ENCODE results near the gene MTERF1. TPM values are rescaled to one million over a fixed set of nuclear protein-coding genes. Genes with fewer than 3 reads are reported as not detected.

The MTERF1 gene
- total and polyA plus RNA-seq, 9 of the 15 experiments (the other 6 are each of a cell fraction or from before 2014, with no cell fraction given): 15.7 to 49.2 (median 29.1) TPM

GRCh38 chr7:91847876-91848588 lies 32.5 kb downstream of the MTERF1 start:
- Histone ChIP-seq H2AFZ (ENCODE audit: low read depth, low read length) (no peak overlapping the region), H3K27me3 (ENCODE audit: control insufficient read depth in 2 of 2, insufficient read depth in 2 of 2, low read length in 2 of 2) (no peaks in the 10 kb centered on the region), H3K4me2 (ENCODE audit: insufficient read depth, low read length) (no peak overlapping the region), H4K20me1 (replicated peaks; ENCODE audit: control insufficient read depth, insufficient read depth, low read length) (no peaks in the 10 kb centered on the region), H3K9ac (ENCODE audit: insufficient read depth in 1 of 2, low read depth in 2 of 2, low read length in 2 of 2) (no peak overlapping the region), H3K4me3 (no peak overlapping the region), H3K9me1 (ENCODE audit: control insufficient read depth, insufficient read depth, low read length) (no peaks in the 10 kb centered on the region), H3K9me3 (replicated peaks; ENCODE audit: control insufficient read depth, insufficient read depth, low read depth, low read length) (no peaks in the 10 kb centered on the region), H3K36me3 (ENCODE audit: control insufficient read depth, insufficient read depth, low read length) (no peaks in the 10 kb centered on the region), H3K27ac (ENCODE audit: extremely low read depth, low read depth, low read length) (no peak overlapping the region), H3K79me2 (ENCODE audit: control insufficient read depth, insufficient read depth, low read length) (no peaks in the 10 kb centered on the region), H3K4me1 (replicated peaks in 1 of 2; ENCODE audit: control insufficient read depth in 2 of 2, insufficient read depth in 2 of 2, low read length in 2 of 2) (no peaks in the 10 kb centered on the region)
- intact Hi-C loops (cut with micrococcal nuclease): no loop called here
- DNase-seq (ENCODE audit: extremely low read depth in 1 of 4, low spot score in 3 of 4) (no peak), FAIRE-seq (no peak), ATAC-seq (0 out of 3 replicates have a peak, but pooled peaks have one; percentile 21)
- POLR2A ChIA-PET: no interaction called here
- WGBS (ENCODE audit: insufficient coverage, low coverage, missing lambda C conversion rate): 22% methylated on average over 4 of the region's 4 CpGs
- in situ Hi-C loops (cut with MboI): no loop called here
- BruUV-seq (replicated peaks): no TSS peak
- TF ChIP-seq POLR3A (IDR thresholded peaks at IDR 0.05; ENCODE audit: borderline replicate concordance, extremely low read depth, insufficient read depth, insufficient read length): no peak
- TF ChIP-seq ZBTB17 (CRISPR knock-in tag; IDR thresholded peaks at IDR 0.05): no peak
- TF ChIP-seq ZNF347 (CRISPR knock-in tag; IDR thresholded peaks at IDR 0.05; ENCODE audit: low read depth): no peak
- no peak for TF ChIP-seq ZNF146 (CRISPR knock-in tag; IDR thresholded peaks at IDR 0.05; ENCODE audit: unreplicated experiment)
- TF ChIP-seq CTBP1 (IDR thresholded peaks at IDR 0.05; ENCODE audit: borderline replicate concordance): no peak
- 0 out of 2 replicates have a peak, but pooled peaks have one; percentile 7 for TF ChIP-seq MEF2A (IDR thresholded peaks at IDR 0.05; ENCODE audit: control insufficient read depth, low read depth, low read length)
- CTCF ChIA-PET (ENCODE audit: low intra/inter-chr PET ratio): no interaction called here

Data from K562 (cell line).